ENCODE measurements around the gene TTC9. TPM values are rescaled to one million over a fixed set of nuclear protein-coding genes. Genes with fewer than 3 reads are reported as not detected.

Gene TTC9
- total RNA-seq, 4 donors from 2014 or later = 6.3 to 10.2 (median 8.7) TPM

GRCh38 chr14:70670992-70671651 lies 29.4 kb downstream of the TTC9 start:
- intact Hi-C loops (cut with DNase I; ENCODE audit: low total_unique reads) = no loop called here
- TF ChIP-seq, protein P1, sequence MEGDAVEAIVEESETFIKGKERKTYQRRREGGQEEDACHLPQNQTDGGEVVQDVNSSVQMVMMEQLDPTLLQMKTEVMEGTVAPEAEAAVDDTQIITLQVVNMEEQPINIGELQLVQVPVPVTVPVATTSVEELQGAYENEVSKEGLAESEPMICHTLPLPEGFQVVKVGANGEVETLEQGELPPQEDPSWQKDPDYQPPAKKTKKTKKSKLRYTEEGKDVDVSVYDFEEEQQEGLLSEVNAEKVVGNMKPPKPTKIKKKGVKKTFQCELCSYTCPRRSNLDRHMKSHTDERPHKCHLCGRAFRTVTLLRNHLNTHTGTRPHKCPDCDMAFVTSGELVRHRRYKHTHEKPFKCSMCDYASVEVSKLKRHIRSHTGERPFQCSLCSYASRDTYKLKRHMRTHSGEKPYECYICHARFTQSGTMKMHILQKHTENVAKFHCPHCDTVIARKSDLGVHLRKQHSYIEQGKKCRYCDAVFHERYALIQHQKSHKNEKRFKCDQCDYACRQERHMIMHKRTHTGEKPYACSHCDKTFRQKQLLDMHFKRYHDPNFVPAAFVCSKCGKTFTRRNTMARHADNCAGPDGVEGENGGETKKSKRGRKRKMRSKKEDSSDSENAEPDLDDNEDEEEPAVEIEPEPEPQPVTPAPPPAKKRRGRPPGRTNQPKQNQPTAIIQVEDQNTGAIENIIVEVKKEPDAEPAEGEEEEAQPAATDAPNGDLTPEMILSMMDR (IDR thresholded peaks at IDR 0.05) = no peak
- no peak for TF ChIP-seq POLR2A (IDR thresholded peaks at IDR 0.05)
- no peak for DNase-seq (ENCODE audit: low spot score in 2 of 2)
- no peak overlapping the region for H3K4me3 ChIP-seq (ENCODE audit: low read depth, poor library complexity, severe bottlenecking)
- 59 to 61% methylated on average over 15 of the region's 15 CpGs for WGBS, 2 donors

DNA sequence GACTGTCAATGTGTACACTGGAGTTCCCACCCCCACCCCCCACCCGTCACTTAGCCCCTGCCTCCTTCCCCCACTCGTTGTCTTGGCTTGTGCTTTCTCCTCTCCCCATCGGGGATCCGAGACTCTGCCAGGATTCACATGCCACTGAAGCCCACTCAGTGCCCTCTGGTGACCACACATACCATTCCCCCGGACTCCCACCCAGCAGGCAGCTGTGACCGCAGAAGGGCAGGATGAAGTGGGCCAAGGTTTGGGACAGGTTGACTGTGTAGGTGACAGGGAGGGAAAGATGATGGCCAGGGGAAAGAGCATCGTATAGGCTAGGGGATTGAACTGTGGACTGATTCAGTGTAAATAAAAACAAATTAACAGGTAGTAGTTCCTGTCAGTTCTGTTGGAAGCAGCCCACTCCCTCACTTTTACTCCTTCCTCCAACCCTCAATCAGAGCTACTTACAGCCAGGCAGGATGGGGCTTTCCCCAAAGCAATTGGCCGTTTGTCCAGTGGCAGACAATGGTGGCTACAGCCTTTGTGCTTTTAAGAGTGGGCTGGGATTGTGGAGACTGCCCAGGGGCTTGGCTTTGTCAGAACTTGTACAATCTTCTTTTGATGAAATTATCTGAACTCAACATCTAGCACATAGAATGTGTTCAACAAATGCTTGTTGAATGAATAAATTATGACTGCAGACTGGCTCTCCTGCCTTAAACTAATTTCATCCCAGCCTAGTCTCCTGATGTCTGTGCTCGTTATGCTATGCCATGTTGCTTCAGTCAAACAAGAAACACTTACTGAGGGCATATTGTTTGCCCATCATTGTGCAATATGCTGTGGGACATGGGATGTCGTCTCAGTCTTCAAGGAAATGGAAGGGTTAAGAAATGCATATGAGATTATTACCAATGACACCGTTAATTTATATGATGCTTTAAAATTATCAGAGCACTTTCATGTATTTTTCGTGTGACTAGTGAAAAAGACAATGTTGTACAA lies 30.2 kb downstream of the TTC9 start:
- intact Hi-C loops (cut with DNase I; ENCODE audit: low total_unique reads) = no loop called here
- no peak overlapping the region for H3K4me3 ChIP-seq (ENCODE audit: low read depth, poor library complexity, severe bottlenecking)
- no peak for DNase-seq (ENCODE audit: low spot score in 2 of 2)
- TF ChIP-seq, protein P1 (IDR thresholded peaks at IDR 0.05) = no peak
- TF ChIP-seq POLR2A (IDR thresholded peaks at IDR 0.05) = no peak
- 60 to 65% methylated on average over 12 of the region's 12 CpGs for WGBS, 2 donors

GRCh38 chr14:70677341-70677740 lies 35.6 kb downstream of the TTC9 start:
- TF ChIP-seq, protein P1 (IDR thresholded peaks at IDR 0.05) = no peak
- no peak for TF ChIP-seq POLR2A (IDR thresholded peaks at IDR 0.05)
- WGBS, 2 donors = 87 to 89% methylated on average over 6 of the region's 6 CpGs
- no peak for DNase-seq (ENCODE audit: low spot score in 2 of 2)
- intact Hi-C loops (cut with DNase I; ENCODE audit: low total_unique reads) = no loop called here
- H3K4me3 ChIP-seq (ENCODE audit: low read depth, poor library complexity, severe bottlenecking) = no peak overlapping the region

DNA sequence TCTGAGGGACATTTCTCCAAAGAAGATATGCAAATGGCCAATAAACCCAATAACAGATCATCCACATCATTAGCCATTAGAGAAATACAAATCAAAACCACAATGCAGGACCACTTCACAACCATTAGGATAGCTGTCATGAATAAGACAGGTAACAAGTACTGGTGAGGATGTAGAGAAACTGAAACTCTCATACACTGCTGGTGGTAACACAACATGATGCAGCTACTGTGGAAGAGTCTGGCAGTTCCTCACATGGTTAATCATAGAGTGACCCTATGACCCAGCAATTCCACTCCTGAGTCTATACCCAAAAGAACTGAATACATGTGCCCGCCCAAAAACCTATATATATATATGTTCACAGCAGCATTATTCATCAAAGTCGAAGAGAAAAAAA lies 39.0 kb downstream of the TTC9 start:
- intact Hi-C loops (cut with DNase I; ENCODE audit: low total_unique reads) = no loop called here
- no peak for TF ChIP-seq POLR2A (IDR thresholded peaks at IDR 0.05)
- TF ChIP-seq, protein P1 (IDR thresholded peaks at IDR 0.05) = no peak
- no peak overlapping the region for H3K4me3 ChIP-seq (ENCODE audit: low read depth, poor library complexity, severe bottlenecking)
- 90 to 97% methylated on average over 2 of the region's 2 CpGs for WGBS, 2 donors
- no peak for DNase-seq (ENCODE audit: low spot score in 2 of 2)

GRCh38 chr14:70683983-70684382 lies 42.3 kb downstream of the TTC9 start:
- DNase-seq (ENCODE audit: low spot score in 2 of 2) = no peak
- 64 to 79% methylated on average over 6 of the region's 6 CpGs for WGBS, 2 donors
- H3K4me3 ChIP-seq (ENCODE audit: low read depth, poor library complexity, severe bottlenecking) = no peak overlapping the region
- TF ChIP-seq, protein P1 (IDR thresholded peaks at IDR 0.05) = no peak
- TF ChIP-seq POLR2A (IDR thresholded peaks at IDR 0.05) = no peak
- intact Hi-C loops (cut with DNase I; ENCODE audit: low total_unique reads) = no loop called here

Measured in lower leg skin (tissue), 4 donors.